GM21526 (cell line): ENCODE results near the gene APH1B.

Experiments used
- ATAC-seq: cut with Tn5 transposase; IDR thresholded peaks from one replicate; pipeline ENCODE4 v1.9.1; 2021; ENCODE audit warnings: moderate library complexity; ENCODE audit not compliant: unreplicated experiment, low FRiP score

Gene APH1B

DNA sequence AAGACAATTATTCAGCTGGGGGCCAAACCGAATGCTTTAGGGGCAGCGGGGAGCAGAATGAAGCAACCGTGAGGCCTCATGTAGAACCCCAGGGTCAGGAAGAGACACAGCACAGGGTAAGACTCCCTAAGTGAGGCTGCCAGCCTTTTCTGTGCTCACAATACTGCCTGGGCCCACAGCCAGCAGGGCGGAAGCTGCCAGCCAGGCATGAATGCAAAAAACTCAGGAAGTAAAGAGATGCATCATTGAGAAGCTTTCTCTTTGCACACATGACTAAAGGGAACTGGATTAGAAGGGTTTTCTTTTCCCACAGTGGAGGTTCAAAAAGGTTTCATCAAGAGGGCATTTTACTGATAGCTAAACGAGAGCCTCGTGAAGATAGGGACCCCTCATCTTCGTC is 71.0 kb downstream of the APH1B start:
- ATAC-seq, result no peak

DNA sequence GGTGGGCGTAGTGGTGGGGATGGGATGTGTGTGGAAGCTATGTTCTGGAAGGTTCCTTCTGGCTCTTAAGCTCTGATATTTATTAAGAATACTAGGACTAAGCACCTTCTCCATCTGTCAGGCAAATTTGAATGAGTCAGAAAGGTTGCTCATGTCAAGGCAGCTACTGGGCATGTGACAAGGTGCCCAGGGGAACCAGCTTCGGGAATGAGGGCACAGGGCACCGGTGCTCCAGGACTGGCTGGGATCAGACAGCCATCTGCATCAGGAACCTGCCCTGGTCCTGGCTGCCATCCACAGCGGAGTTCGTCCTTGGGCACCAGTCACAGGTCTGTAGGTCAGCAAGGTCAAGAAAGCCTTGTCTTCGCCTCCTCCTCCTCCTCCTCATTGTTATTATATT is 71.8 kb downstream of the APH1B start:
- ATAC-seq, result no peak

DNA sequence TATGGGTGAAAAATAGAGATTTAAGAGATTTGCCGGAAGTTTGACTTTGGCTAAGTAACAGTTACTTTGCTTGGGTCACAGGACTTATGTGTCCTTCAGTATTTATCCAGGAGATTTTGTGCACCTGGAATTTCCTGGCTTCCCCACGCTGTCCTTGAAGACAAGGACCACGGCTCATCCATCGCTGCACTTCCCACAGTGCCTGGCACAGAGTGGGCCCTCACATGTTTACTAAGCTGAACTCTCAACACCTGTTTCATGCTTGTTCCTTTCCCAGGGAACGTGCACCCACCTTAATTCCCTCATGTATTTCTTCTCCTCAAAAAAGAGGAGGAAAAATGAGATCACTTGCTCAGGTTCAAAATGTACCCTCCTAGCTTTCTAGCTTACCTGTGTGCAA is 72.2 kb downstream of the APH1B start:
- no peak for ATAC-seq

DNA sequence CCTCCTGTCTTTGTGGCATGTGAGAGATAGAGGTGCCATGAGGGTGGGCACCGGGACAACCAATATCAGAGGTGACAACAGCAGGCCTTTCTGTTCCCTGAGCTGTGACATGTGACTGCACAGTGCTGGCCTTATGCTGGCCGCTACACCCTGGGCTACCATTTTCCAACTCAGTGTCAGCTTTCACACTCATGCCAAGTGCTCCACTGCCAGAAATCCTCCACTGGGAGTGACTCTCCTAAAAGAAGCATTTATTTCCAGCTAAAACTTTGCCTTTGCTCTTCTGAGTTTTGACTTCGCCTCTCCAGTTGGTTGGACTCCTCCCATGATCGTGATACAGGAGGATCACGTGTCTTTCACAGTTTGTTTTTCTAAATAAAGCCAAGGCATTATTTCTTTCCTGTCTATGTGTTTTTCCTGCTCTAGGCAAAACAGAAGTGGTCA is 72.8 kb downstream of the APH1B start:
- ATAC-seq, result no peak

DNA sequence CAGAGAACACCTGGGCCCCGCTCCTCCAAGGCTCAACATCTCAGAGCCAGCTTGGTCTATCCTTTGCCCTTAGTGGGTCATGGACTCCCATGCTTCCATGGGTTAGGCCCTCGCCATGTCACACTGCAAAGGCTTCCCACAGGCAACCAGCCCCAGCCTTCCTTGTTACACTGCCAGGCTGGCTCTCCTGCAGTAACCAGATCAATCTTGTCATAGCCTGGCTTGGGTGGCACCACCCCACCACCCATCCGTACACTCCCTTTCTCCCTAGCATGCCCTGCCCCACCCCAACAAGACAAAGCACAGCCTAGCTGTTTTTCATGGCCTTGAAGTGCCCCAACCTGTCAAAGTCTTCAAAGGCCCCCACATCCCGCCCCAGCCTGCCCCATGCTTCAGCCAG is 73.8 kb downstream of the APH1B start:
- ATAC-seq, result no peak

DNA sequence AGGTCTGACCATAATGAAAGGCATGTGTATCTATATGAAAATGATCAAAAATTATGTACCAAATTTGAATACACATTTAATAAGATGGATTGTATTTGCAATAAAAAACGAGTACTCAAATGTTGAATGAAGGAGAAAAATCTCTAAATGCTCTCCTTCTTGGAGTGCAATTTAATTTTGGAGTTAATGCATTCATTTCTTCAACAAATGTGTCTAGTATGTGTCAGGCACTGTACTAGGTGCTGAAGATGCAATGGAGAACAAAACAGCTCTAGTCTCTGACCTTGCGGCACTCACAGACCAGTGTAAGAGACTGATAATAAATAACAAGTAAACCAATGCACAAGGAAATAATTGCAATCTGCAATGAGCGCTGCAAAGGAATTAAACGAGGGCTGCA is 75.4 kb downstream of the APH1B start:
- no peak for ATAC-seq

DNA sequence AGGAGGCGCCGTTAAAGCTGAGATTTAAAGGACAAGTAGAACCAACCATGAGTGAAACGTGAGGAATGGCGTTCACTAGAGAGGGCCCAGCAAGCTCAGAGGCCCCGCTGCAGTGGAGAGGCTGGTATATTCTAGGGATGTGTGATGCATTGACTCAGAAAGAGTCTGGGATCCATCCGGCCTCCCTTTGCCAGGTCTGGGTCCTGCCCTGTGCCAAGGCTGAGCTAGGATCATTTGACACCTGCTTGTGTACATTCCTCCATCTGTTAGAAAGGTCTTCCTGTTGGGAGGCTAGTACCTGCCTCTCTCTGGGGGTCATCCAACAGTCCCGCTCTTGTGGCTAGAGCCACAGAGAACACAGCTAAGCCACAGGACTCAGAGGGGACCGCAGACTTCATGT is 75.9 kb downstream of the APH1B start:
- no peak for ATAC-seq

DNA sequence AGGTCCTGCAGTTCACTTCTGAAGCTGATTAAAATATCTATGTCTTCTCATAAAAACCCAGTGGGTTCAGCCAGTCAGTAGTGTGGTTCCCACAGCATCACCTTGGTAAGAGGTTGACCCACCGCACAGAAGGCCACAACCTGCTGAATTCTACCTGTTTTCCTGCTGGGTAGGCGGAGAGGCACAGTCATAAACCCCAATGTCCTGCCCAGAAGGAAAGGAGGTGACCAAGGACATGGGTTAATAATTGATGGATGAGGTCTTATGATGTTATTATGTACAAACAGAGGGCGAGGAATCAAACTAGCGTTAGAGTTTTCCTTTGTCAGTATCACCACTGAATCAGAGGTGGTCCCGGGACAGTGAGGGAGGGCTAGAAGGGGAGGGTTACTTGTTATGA is 76.5 kb downstream of the APH1B start:
- ATAC-seq, result no peak

DNA sequence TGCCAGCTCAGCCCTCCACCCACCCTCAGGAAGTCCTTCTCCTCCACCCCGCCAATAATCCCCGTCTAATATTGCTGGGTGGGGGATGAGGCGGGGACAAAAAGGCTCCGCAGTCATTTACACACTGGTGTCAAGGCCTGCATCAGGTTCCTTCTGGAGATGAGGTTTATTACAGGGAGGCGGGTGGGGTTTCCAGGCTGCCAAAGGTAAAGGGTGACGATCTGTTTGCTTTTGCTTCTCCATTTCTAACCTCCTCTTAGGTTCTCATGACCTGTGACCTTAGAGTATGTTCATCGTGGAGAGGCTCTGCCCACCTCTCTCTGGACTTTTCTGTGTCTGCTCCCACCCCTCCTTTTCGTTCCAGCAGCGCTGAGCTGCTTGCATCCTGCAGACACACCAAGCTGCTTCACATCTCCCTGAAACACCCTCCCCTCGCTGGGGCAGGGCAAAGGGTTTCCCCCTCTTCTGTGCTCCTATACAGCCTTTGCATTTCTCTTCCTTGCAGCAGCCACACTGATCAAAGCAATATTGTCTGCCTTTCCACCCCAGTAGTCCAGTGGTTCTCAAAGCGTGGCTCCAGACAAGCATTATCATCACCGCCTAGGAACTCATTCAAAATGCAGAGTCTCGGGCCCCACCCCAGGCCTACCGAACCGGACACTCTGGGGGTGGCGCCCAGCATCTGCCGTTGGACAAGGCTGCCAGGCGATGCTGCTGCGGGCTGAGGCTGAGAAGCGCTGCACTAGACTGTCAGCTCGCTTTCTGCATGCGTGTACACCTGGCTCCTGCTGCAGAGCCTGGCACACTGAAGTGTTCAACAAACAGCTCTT is 77.6 kb downstream of the APH1B start:
- ATAC-seq, result no peak

DNA sequence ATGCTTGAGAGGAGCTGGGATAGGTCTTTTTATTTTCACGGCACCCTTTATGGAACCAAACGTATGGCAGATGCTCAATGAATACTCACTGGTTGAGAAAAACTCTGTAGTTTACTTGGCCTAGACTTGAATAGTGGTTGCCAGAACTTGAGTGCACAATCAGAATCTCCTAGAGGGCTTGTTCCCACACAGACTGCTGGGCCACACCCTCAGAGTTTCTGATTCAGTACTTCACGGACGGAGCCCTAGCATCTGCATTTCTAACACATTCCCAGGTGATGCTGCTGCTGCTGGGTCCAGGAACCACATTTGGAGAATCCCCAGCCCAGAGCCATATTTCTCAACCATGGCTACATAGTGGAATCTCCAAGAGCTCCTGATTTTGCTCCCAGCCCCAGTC is 79.7 kb downstream of the APH1B start:
- ATAC-seq, result no peak

DNA sequence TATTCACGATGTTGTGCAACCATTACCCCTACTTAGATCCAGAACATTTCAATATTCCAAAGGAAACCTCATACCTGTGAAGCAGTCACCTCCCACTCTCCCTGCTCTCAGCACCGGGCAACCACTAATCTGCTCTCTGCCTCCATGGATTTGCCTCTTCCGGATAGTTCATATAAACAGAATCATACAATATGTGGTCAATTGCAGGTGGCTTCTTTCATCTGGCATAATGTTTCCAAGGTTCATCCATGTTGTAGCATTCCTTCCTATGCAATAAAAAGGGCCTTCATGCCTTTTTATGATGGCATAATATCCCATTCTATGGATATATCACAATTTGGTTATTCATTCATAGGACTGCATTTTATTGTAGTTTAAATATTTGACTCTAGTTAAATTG is 80.3 kb downstream of the APH1B start:
- ATAC-seq, result no peak

DNA sequence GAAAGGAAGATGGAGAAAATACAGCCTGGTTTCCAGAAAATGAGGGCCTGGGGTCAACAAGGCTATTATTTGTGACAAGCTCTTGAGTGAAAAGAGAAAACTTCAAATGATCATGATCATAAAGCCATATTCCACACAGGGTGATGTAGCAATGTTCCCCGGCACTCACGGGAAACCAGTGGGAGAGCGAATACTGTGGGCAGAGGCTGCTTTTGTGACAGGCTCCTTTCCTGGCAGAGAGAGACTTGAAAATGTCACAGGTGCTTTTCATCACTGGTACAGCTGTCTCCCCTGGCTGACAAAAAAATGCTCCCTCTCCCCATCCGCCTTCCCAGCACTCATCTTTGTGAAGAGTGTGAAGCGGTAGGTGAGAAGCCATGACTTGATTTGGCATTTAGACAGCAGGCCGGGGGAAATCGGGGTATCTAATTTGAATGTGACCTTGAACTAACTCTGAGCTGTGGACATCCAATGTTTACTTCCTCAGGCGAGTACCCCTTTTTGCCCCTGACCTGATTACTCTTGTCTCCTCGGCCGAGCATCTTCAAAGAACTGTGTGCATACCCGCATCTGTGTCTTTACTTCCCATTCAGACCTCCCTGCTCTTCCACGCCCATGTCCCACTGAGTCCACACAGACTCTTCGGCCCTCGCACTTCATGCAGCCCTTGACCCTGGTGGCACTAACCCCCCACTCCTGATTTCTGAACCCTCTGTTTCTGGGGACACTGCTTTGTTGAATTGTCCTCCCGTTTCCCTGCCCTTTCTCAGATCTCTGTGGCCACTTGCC is 81.0 kb downstream of the APH1B start:
- ATAC-seq, result no peak
